ENCODE measurements around the gene PLTP. TPM values are rescaled to one million over a fixed set of nuclear protein-coding genes. Genes with fewer than 3 reads are reported as not detected.

PLTP gene
- total RNA-seq, 1 experiment from 2014 or later: 61.5 TPM

- no peak for TF ChIP-seq EZH2 (IDR thresholded peaks at IDR 0.05; ENCODE audit: low read length, unreplicated experiment)
- peak; percentile 31 for TF ChIP-seq CTCF (conservative IDR thresholded peaks at IDR 0.05; ENCODE audit: low read depth, low read length)
- TF ChIP-seq EZH2phosphoT487 (IDR thresholded peaks at IDR 0.05; ENCODE audit: borderline replicate concordance, low read length): no peak
- peak within 1 kb of the TSS; percentile 76 for H3K9ac ChIP-seq (ENCODE audit: low read length)
Measured at GRCh38 chr20:45890985-45891983, 20.7 kb downstream of the PLTP start, which contains the start of the genes CTSA and NEURL2. Gene CTSA, plus strand, starts transcription at chr20:45891335. Its CDS starts 234 bp downstream, at chr20:45891569. Gene NEURL2, minus strand, starts transcription at chr20:45891208. Its CDS starts 217 bp downstream, at chr20:45890991.

GRCh38 chr20:45890077-45890984 lies 21.6 kb downstream of the PLTP start:
- DNase-seq (no peak), ATAC-seq (peak; percentile 1; the same call in 1 of the 2 replicates)
- H4K20me1 ChIP-seq (ENCODE audit: low read length): no peaks in the 10 kb centered on the region
- peak overlapping the region; percentile 76 for H3K9ac ChIP-seq (ENCODE audit: low read length)
- H3K9me2 ChIP-seq (replicated peaks; ENCODE audit: low read length): no peaks in the 10 kb centered on the region
- H2AFZ ChIP-seq (ENCODE audit: low read length): peak overlapping the region; percentile 89
- H3K36me3 ChIP-seq (ENCODE audit: low read depth, low read length): peaks cover 7% of the 10 kb centered on the region; the same call in 1 of the 2 replicates
- POLR2A ChIA-PET (ENCODE audit: unreplicated experiment): interaction anchor here (0.6 kb wide), 1 partner anchor 22 kb away, joined by 3 read pairs; no protein-coding TSS in a partner anchor
- TF ChIP-seq EZH2phosphoT487 (IDR thresholded peaks at IDR 0.05; ENCODE audit: borderline replicate concordance, low read length) (no peak), EZH2 (IDR thresholded peaks at IDR 0.05; ENCODE audit: low read length, unreplicated experiment) (no peak), CTCF (conservative IDR thresholded peaks at IDR 0.05; ENCODE audit: low read depth, low read length) (no peak)
- CTCF ChIA-PET: interaction anchor here (0.6 kb wide), 1 partner anchor 54 kb away, joined by 4 read pairs; no protein-coding TSS in a partner anchor
- intact Hi-C loops (cut with micrococcal nuclease): loop anchor here (5.0 kb wide), 1 partner anchor 78 kb away; the partner anchor contains the start of gene UBE2C
- H3F3A ChIP-seq (ENCODE audit: low read length, unreplicated experiment): no peaks in the 10 kb centered on the region
- H3K4me3 ChIP-seq (ENCODE audit: low read length): peak overlapping the region; percentile 78
- no TSS peak for BruUV-seq (replicated peaks)
- no peaks in the 10 kb centered on the region for H3K9me3 ChIP-seq (ENCODE audit: low read length)
- peaks cover 25% of the 10 kb centered on the region for H3K4me1 ChIP-seq (ENCODE audit: insufficient read depth, low read length)
- no peaks in the 10 kb centered on the region for H3K27me3 ChIP-seq (ENCODE audit: low read length)
- H3K27ac ChIP-seq (ENCODE audit: low read length): peak overlapping the region; percentile 16
- peak overlapping the region; percentile 96 for H3K4me2 ChIP-seq (ENCODE audit: low read length)
- peaks cover 20% of the 10 kb centered on the region for H3K79me2 ChIP-seq (ENCODE audit: low read length)

More at GRCh38 chr20:45890985-45891983, 20.7 kb downstream of the PLTP start, which contains the start of the genes CTSA and NEURL2:
- Histone ChIP-seq H3K27ac (ENCODE audit: low read length) (peak within 1 kb of the TSS; percentile 16), H3K4me3 (ENCODE audit: low read length) (peak within 1 kb of the TSS; percentile 78), H3K36me3 (ENCODE audit: low read depth, low read length) (peaks cover 7% of the 10 kb centered on the region; the same call in 1 of the 2 replicates), H3K9me3 (ENCODE audit: low read length) (no peaks in the 10 kb centered on the region), H2AFZ (ENCODE audit: low read length) (peak within 1 kb of the TSS; percentile 89), H3K79me2 (ENCODE audit: low read length) (peaks cover 14% of the 10 kb centered on the region; the same call in 1 of the 2 replicates), H3K4me2 (ENCODE audit: low read length) (peak within 1 kb of the TSS; percentile 96), H3K9me2 (replicated peaks; ENCODE audit: low read length) (no peaks in the 10 kb centered on the region), H3F3A (ENCODE audit: low read length, unreplicated experiment) (no peaks in the 10 kb centered on the region), H3K4me1 (ENCODE audit: insufficient read depth, low read length) (peaks cover 23% of the 10 kb centered on the region), H4K20me1 (ENCODE audit: low read length) (no peaks in the 10 kb centered on the region), H3K27me3 (ENCODE audit: low read length) (no peaks in the 10 kb centered on the region)
- DNase-seq (peak; percentile 87), ATAC-seq (peak; percentile 75)
- POLR2A ChIA-PET (ENCODE audit: unreplicated experiment): interaction anchor here (0.5 to 0.6 kb wide), 2 partner anchors 13 to 57 kb away, joined by 3 read pairs; partner anchors contain the start of gene SNX21
- BruUV-seq (replicated peaks): TSS peak; percentile 58
- CTCF ChIA-PET: interaction anchor here (0.6 to 1.0 kb wide), 3 partner anchors 55 to 79 kb away, joined by 3 to 4 read pairs (median 3); no protein-coding TSS in a partner anchor
- intact Hi-C loops (cut with micrococcal nuclease): loop anchor here (5.0 kb wide), 1 partner anchor 79 kb away; the partner anchor contains the start of gene UBE2C

All from PC-3 (cell line).